Stimulated activated CD8-positive, alpha-beta memory T cell treated with anti-CD3 and anti-CD28 coated beads, Interleukin-15, amount 100 ng/mL, for 4 hours (primary cell): ENCODE results near the gene SLCO2B1.
A peak's percentile ranks its signal among the peaks of the same experiment; 100 is the strongest.
"Not testable (repeated sequence)": the region's sequence is repeated elsewhere in the genome, so short reads cannot be mapped to it uniquely, and the experiment has no call there.

Source experiments
- DNase-seq, 2 donors: peaks; one replicate each; pipeline ENCODE4 v3.0.0-alpha.2; 2020; ENCODE audit warnings: low read depth in 2 of 2

The SLCO2B1 gene, protein sequence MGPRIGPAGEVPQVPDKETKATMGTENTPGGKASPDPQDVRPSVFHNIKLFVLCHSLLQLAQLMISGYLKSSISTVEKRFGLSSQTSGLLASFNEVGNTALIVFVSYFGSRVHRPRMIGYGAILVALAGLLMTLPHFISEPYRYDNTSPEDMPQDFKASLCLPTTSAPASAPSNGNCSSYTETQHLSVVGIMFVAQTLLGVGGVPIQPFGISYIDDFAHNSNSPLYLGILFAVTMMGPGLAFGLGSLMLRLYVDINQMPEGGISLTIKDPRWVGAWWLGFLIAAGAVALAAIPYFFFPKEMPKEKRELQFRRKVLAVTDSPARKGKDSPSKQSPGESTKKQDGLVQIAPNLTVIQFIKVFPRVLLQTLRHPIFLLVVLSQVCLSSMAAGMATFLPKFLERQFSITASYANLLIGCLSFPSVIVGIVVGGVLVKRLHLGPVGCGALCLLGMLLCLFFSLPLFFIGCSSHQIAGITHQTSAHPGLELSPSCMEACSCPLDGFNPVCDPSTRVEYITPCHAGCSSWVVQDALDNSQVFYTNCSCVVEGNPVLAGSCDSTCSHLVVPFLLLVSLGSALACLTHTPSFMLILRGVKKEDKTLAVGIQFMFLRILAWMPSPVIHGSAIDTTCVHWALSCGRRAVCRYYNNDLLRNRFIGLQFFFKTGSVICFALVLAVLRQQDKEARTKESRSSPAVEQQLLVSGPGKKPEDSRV

GRCh38 chr11:75150879-75151278, at the start of gene SLCO2B1:
Gene SLCO2B1, plus strand, starts transcription at chr11:75151107. Its CDS starts 275 bp downstream, at chr11:75151382.
- no peak for DNase-seq

- DNase-seq: no peak
Measured at GRCh38 chr11:75101424-75102128, 49.3 kb upstream of the SLCO2B1 start.

DNA sequence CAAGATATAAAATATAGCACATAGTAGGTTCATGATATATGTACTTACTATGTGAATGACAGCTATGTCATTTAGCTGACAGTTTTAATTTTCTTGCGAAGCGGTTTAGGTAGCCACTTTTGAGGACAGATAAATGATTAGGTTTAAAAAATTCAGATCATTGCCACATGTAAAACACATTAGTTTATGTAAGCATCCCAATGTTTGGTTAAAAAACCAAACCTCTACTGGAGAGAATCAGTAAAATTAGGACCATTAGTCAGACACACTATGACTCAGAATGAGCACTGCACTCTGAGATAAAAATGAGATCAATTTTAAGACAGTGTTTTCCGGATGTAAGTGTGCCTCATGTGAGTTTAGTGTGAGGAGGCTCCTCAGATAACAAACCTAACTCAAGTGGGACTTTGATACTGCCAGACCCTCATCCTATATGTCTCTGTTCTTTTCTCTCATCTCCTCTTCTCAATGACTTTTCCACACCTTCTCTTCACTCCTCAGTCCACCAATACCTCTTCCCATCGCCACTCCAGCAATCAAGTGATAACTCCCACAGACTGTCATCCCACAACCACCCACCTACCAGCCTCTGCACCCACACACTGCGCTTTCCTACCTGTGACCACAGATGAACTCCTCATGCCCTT, 47.4 kb upstream of the SLCO2B1 start:
- DNase-seq: no peak

GRCh38 chr11:75105462-75105925, 45.4 kb upstream of the SLCO2B1 start:
- no peak for DNase-seq

DNA sequence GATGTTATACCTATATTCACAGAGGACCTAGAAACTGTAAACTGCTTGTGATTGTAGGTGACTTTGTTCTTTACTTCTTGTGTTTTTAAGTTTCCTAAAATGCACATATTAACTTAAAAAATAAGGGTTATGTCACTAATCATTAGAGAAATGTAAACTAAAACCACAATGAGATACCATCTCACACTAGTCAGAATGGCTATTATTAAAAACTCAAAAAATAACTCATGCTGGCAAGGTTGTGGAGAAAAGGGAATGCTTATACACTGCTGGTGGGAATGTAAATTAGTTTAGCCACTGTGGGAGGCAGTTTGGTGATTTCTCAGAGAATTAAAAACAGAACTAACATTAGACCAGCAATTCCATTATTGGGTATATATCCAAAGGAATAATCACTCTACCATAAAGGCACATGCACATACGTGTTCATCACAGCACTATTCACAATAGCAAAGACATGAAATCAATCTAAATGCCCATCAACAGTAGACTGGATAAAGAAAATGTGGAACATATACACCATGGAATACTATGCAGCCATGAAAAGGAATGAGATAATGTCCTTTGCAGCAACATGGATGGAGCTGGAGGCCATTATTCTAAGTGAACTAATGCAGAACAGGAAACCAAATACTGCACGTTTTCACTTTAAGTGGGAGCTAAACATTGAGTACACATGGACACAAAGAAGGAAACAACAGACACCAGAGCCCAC, 44.8 kb upstream of the SLCO2B1 start:
- not testable (repeated sequence) for DNase-seq

GRCh38 chr11:75107187-75107586, 43.7 kb upstream of the SLCO2B1 start:
- no peak for DNase-seq

GRCh38 chr11:75112200-75112599, 38.7 kb upstream of the SLCO2B1 start:
- DNase-seq: no peak

DNA sequence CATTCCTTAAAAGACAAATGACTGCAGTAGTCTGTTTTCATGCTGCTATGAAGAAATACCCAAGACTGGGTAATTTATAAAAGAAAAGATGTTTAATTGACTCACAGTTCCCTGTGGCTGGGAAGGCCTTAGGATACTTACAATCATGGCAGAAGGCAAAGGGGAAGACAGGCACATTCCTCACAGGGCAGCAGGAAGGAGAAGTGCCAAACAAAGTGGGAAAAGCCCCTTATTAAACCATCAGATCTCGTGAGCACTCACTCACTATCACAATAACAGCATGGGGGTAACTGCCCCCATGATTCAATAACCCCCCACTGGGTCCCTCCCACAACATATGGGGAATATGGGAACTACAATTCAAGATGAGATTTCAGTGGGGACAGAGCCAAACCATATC, 37.9 kb upstream of the SLCO2B1 start:
- no peak for DNase-seq

- DNase-seq: no peak
Measured at GRCh38 chr11:75114465-75114864, 36.4 kb upstream of the SLCO2B1 start.

- no peak for DNase-seq
Measured at GRCh38 chr11:75118577-75118976, 32.3 kb upstream of the SLCO2B1 start.

DNA sequence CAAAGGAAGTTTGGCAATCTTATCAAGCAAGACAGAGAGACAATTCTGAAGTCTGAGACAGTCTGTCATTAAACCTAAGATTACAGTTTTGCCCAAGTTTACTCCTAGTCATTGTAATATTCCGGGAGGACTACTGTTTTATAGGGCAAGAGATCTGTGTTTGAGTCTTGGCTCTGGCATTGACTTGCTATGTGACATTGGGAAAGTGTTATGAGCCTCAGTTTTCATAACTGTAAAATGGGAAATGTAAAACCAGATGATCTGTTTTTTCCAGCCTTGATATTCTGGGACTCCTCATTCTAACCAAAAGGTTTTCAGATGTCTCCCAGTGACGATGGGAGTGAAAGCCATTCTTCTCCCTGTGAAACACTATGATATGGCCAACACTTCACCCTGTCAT, 24.3 kb upstream of the SLCO2B1 start:
- DNase-seq: no peak

- no peak for DNase-seq
Measured at GRCh38 chr11:75132080-75132479, 18.8 kb upstream of the SLCO2B1 start.

- no peak for DNase-seq
Measured at GRCh38 chr11:75133976-75134375, 16.9 kb upstream of the SLCO2B1 start.

DNA sequence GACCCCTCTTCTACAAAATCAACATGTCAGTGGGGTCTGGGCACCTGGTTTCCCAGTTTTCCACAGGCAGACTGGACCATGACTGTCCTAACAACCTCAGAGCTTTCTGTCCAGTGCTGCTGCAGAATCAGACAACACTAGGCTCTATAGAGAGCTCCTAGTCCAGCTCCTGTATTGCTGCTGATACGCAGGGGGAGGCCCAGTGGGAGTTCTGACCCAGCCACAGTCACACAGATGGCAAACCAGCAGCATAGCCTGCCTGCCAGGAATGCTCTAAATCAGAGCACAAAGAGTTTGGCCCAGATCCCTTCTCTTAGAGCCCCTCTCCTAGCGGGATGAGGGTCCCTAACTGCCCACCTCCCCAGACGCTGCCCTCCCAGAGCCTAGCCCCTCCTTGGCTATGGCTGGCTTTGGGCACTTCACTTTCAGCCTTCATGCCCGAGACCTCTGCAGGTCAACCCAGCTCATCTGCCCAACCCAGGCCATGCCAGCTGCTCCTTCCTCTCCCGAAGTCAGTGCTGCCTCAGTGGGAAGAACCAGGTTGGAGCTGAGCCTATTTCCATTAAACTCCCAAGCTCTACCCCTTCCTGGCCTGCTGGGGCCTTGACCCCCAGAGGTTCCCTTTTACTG, 15.8 kb upstream of the SLCO2B1 start:
- no peak for DNase-seq

DNA sequence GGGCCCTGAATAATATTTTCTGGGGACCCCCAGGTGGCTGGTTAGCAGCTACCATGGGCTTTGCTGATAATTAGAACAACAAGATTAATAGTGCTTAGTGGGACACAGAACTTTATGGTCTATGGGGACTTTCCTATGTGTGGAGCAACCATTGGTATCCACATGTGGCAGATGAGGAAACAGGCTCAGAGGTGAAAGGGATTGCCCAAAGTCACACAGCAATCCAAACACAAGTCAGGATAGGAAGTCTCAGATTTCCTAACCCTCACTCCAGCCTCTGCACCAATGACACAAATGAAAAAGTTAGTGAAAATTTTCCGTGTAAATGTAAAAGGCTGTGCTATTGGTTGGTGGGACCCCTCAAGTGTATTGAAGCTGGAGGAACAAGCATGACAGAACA, 15.3 kb upstream of the SLCO2B1 start:
- no peak for DNase-seq

DNA sequence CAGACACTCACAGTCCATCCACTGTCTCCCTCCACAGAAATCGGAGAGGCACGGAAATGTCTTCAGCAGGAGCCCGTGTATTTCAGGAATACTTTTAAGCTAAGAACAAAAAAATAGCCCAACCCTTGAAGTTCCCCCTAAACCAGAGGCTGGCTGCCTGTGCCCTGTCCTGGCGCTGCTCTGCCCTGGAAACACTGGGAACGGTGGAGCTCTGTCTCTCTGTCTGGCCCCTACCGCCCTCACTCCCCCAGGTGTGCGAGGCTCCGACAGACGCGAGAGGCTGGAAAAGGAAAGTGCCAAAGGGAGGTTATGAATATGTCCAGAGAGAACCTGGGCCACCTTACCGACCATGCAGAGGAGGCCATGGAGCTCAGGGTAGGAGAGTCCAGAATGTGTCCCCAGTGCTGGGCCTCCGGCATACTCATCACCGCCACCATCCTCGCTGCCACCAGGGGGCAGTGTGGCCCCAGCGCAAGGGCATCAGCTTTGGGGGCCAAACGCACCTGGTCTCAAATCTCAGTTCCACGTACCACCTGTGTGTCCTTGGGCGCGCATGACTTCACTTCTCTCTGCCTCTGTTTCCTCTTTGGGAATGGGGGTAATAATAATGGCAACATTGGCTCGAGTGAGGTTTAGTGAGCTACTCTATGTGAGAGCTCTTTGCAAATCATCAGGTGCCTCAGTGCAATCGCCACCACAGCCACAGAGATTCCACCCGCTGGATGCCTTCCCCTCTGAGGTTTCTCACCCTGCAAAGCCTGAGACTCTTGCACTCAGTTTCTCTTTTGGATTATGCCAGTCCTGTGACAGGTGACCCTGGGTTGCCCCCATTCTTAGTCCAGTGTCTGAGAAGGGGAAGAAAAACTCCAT, 10.4 kb upstream of the SLCO2B1 start:
- DNase-seq: peak; percentile 48 to 56

GRCh38 chr11:75141166-75141565, 9.7 kb upstream of the SLCO2B1 start:
- DNase-seq: no peak

DNA sequence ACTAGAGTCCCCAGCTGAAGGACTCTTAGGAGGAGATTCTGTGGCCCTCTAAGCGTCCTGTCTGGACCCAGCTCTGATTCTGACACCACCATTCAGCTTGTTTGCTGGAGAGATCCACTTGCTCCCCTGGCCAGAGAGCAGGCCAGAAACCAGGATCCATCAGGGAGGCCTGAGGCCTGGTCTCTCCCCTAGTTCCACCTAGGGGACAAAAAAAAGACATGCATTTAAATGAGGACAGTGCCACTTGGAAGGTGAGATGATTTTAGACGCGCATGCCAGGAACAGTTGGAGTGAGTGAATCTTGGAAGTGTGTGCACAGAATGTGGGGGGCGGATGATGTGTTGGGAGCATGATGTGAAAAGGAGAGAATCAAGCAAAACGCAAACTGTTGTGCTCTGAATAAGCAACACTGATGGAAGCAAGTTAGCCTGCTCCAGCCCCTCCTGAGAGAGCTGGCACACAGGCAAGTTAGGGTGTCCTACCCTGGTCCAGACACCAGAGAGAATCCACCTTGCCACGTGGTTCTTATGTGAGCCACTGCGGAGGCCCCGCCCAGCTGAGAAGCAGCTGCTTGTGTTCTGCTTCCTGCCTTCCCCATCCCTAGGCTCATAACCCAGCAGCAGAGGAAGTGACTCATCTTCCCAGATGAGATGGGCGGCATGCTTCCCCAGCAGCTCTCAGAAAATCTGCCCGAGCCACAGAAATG, 8.0 kb upstream of the SLCO2B1 start:
- DNase-seq: peak; percentile 55 to 69

- DNase-seq: no peak
Measured at GRCh38 chr11:75143420-75143731, 7.5 kb upstream of the SLCO2B1 start.

DNA sequence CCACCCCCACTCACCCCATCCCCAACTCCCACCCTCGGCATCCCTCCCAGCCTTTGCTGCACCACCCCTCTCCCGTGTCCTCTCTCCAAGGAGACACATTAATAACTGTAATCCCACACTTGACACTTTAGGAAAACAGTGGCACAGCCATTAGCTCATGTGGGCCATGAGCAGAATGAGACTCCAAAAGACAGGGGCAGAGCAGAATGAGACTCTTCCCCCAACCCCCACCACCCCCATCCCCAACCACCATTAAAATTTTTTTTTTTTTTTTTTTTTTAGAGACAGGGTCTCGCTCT, 6.2 kb upstream of the SLCO2B1 start:
- no peak for DNase-seq
